ENCODE measurements around the gene KRTAP1-5.

DNA sequence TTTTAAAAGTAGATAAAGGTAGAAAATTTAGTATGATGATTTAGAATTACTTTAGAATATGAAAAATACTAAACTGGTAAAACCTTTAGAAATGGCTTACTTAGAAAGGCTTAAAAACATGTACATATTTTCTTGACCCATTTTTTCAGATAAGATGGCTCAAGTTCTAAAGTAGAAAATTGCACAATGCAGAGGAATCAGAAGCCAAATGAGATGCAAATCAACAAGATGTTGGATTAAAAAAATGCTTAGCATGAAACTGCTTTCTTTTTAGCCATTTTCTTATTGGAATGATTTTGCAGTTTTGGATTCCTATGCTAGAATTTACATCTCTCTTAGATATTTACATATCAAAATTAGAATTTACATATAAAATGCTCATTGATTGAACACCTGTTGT, 16.6 kb downstream of the KRTAP1-5 start:
- TF ChIP-seq, protein P1, sequence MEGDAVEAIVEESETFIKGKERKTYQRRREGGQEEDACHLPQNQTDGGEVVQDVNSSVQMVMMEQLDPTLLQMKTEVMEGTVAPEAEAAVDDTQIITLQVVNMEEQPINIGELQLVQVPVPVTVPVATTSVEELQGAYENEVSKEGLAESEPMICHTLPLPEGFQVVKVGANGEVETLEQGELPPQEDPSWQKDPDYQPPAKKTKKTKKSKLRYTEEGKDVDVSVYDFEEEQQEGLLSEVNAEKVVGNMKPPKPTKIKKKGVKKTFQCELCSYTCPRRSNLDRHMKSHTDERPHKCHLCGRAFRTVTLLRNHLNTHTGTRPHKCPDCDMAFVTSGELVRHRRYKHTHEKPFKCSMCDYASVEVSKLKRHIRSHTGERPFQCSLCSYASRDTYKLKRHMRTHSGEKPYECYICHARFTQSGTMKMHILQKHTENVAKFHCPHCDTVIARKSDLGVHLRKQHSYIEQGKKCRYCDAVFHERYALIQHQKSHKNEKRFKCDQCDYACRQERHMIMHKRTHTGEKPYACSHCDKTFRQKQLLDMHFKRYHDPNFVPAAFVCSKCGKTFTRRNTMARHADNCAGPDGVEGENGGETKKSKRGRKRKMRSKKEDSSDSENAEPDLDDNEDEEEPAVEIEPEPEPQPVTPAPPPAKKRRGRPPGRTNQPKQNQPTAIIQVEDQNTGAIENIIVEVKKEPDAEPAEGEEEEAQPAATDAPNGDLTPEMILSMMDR (conservative IDR thresholded peaks at IDR 0.05; ENCODE audit: low read length) = no peak
- TF ChIP-seq EZH2phosphoT487 (IDR thresholded peaks at IDR 0.05; ENCODE audit: borderline replicate concordance, low read depth, low read length) = no peak
